ENCODE results near the gene MFN2. TPM values are rescaled to one million over a fixed set of nuclear protein-coding genes. Genes with fewer than 3 reads are reported as not detected.

The MFN2 gene
- total and polyA plus RNA-seq, 2 of the 8 experiments (the other 6 are each of a cell fraction or from before 2014, with no cell fraction given), result 34.0 to 62.5 TPM

DNA sequence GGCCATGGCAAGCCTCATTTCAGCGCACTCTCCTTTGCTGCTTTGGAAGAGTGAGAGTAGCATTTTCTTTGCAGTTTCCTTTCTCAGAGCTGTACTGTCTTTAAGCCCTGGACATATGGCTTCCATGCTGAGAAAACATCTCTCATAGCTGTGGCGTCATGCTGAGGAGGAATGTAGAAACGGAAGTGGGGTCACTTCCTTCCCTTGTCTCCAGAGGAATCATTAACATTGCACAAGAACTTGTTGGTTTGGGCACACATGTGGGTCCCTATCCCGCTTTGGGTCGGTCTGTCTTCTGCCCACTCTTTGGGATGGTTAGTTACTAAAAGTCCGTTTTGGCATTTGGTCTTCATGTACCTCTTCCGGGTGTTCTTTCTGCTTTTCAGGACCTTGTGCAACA lies 5.6 kb downstream of the MFN2 start (continued):
- TF ChIP-seq, protein P1, sequence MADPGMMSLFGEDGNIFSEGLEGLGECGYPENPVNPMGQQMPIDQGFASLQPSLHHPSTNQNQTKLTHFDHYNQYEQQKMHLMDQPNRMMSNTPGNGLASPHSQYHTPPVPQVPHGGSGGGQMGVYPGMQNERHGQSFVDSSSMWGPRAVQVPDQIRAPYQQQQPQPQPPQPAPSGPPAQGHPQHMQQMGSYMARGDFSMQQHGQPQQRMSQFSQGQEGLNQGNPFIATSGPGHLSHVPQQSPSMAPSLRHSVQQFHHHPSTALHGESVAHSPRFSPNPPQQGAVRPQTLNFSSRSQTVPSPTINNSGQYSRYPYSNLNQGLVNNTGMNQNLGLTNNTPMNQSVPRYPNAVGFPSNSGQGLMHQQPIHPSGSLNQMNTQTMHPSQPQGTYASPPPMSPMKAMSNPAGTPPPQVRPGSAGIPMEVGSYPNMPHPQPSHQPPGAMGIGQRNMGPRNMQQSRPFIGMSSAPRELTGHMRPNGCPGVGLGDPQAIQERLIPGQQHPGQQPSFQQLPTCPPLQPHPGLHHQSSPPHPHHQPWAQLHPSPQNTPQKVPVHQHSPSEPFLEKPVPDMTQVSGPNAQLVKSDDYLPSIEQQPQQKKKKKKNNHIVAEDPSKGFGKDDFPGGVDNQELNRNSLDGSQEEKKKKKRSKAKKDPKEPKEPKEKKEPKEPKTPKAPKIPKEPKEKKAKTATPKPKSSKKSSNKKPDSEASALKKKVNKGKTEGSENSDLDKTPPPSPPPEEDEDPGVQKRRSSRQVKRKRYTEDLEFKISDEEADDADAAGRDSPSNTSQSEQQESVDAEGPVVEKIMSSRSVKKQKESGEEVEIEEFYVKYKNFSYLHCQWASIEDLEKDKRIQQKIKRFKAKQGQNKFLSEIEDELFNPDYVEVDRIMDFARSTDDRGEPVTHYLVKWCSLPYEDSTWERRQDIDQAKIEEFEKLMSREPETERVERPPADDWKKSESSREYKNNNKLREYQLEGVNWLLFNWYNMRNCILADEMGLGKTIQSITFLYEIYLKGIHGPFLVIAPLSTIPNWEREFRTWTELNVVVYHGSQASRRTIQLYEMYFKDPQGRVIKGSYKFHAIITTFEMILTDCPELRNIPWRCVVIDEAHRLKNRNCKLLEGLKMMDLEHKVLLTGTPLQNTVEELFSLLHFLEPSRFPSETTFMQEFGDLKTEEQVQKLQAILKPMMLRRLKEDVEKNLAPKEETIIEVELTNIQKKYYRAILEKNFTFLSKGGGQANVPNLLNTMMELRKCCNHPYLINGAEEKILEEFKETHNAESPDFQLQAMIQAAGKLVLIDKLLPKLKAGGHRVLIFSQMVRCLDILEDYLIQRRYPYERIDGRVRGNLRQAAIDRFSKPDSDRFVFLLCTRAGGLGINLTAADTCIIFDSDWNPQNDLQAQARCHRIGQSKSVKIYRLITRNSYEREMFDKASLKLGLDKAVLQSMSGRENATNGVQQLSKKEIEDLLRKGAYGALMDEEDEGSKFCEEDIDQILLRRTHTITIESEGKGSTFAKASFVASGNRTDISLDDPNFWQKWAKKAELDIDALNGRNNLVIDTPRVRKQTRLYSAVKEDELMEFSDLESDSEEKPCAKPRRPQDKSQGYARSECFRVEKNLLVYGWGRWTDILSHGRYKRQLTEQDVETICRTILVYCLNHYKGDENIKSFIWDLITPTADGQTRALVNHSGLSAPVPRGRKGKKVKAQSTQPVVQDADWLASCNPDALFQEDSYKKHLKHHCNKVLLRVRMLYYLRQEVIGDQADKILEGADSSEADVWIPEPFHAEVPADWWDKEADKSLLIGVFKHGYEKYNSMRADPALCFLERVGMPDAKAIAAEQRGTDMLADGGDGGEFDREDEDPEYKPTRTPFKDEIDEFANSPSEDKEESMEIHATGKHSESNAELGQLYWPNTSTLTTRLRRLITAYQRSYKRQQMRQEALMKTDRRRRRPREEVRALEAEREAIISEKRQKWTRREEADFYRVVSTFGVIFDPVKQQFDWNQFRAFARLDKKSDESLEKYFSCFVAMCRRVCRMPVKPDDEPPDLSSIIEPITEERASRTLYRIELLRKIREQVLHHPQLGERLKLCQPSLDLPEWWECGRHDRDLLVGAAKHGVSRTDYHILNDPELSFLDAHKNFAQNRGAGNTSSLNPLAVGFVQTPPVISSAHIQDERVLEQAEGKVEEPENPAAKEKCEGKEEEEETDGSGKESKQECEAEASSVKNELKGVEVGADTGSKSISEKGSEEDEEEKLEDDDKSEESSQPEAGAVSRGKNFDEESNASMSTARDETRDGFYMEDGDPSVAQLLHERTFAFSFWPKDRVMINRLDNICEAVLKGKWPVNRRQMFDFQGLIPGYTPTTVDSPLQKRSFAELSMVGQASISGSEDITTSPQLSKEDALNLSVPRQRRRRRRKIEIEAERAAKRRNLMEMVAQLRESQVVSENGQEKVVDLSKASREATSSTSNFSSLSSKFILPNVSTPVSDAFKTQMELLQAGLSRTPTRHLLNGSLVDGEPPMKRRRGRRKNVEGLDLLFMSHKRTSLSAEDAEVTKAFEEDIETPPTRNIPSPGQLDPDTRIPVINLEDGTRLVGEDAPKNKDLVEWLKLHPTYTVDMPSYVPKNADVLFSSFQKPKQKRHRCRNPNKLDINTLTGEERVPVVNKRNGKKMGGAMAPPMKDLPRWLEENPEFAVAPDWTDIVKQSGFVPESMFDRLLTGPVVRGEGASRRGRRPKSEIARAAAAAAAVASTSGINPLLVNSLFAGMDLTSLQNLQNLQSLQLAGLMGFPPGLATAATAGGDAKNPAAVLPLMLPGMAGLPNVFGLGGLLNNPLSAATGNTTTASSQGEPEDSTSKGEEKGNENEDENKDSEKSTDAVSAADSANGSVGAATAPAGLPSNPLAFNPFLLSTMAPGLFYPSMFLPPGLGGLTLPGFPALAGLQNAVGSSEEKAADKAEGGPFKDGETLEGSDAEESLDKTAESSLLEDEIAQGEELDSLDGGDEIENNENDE (IDR thresholded peaks at IDR 0.05; ENCODE audit: insufficient replicate concordance, low read length), result no peak
- TF ChIP-seq POU5F1 (IDR thresholded peaks at IDR 0.05; ENCODE audit: low read depth, low read length) (no peak), SIRT6 (IDR thresholded peaks at IDR 0.05; ENCODE audit: low read length) (no peak), RFX5 (IDR thresholded peaks at IDR 0.05; ENCODE audit: borderline replicate concordance, low read depth, low read length) (no peak), TBP (IDR thresholded peaks at IDR 0.05; ENCODE audit: low read depth, low read length) (no peak), SP4 (IDR thresholded peaks at IDR 0.05; ENCODE audit: low read length) (no peak), JUN (IDR thresholded peaks at IDR 0.05; ENCODE audit: low read depth, low read length) (no peak), TCF12 (IDR thresholded peaks at IDR 0.05; ENCODE audit: low read depth, low read length) (no peak), NANOG (IDR thresholded peaks at IDR 0.05; ENCODE audit: insufficient read depth, low read depth, low read length, poor library complexity, severe bottlenecking) (no peak)
- TF ChIP-seq, protein P2, sequence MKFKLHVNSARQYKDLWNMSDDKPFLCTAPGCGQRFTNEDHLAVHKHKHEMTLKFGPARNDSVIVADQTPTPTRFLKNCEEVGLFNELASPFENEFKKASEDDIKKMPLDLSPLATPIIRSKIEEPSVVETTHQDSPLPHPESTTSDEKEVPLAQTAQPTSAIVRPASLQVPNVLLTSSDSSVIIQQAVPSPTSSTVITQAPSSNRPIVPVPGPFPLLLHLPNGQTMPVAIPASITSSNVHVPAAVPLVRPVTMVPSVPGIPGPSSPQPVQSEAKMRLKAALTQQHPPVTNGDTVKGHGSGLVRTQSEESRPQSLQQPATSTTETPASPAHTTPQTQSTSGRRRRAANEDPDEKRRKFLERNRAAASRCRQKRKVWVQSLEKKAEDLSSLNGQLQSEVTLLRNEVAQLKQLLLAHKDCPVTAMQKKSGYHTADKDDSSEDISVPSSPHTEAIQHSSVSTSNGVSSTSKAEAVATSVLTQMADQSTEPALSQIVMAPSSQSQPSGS (IDR thresholded peaks at IDR 0.05; ENCODE audit: low read length), result no peak

All from H1 (cell line).